HepG2 (cell line): ENCODE data around the gene PRKAG3. TPM values are rescaled to one million over a fixed set of nuclear protein-coding genes. Genes with fewer than 3 reads are reported as not detected.
A peak's percentile ranks its signal among the peaks of the same experiment; 100 is the strongest.

Experiments used
- HNRNPK ChIP-seq: fragments of 200-400 bp; formaldehyde crosslinking; IDR thresholded peaks from 2 replicates; pipeline ENCODE4 v1.6.1; 2018; ENCODE audit warnings: low read length, low read depth, moderate library complexity, mild to moderate bottlenecking; ENCODE audit not compliant: poor library complexity, severe bottlenecking
- SOX13 ChIP-seq, 3 experiments: fragments of 450-650 bp in 1 of 3; sonication (generic) in 1 of 3; formaldehyde crosslinking in 1 of 3; IDR thresholded peaks in 2 of 3; conservative IDR thresholded peaks in 1 of 3; 2 replicates each; pipeline versions ENCODE4 v1.5.0 to v1.6.1; 2016 to 2020; ENCODE audit warnings: antibody characterized with exemption in 1 of 3, mild to moderate bottlenecking in 1 of 3, missing compliant biosample characterization in 1 of 3, missing genetic modification reagents in 1 of 3, moderate library complexity in 1 of 3
- ZC3H13 ChIP-seq: sonication (generic); formaldehyde crosslinking; IDR thresholded peaks from 2 replicates; pipeline ENCODE4 v1.8.1; 2023; ENCODE audit warnings: mild to moderate bottlenecking, missing genetic modification reagents, moderate library complexity
- ZNF720 ChIP-seq: sonication (generic); formaldehyde crosslinking; IDR thresholded peaks from 2 replicates; pipeline ENCODE4 v1.4.0; 2020; ENCODE audit warnings: missing genetic modification reagents
- polyA plus RNA-seq, 8 experiments: library from polyadenylated mRNA; depleted of rRNA in 3 of 8; stranded (reverse) in 7 of 8; unstranded in 1 of 8; fragments of >200 nt; fragmentation: Illumina TruSeq in 4 of 8; extraction: Trizol in 4 of 8; gene quantifications; 2 replicates each; pipeline versions ENCODE4 v1.2.1 to v1.2.3, GENCODE V29; 2011 to 2016; ENCODE audit warnings: low read depth in 4 of 8, missing spikeins in 1 of 8, mixed read lengths in 1 of 8; ENCODE audit not compliant: insufficient read depth in 1 of 8
- total RNA-seq, 5 experiments: library from RNA; depleted of rRNA; stranded (reverse); fragments of >200 nt; fragmentation: Illumina TruSeq; extraction: Trizol; gene quantifications; 2 replicates each; pipeline ENCODE4 v1.2.3, GENCODE V29; 2016; ENCODE audit warnings: low read depth in 1 of 5
- TF ChIP-seq, protein P1 (sequence below): sonication (generic); formaldehyde crosslinking; IDR thresholded peaks from 2 replicates; pipeline ENCODE4 v1.8.0; 2022; ENCODE audit warnings: mild to moderate bottlenecking, missing genetic modification reagents
- TF ChIP-seq, protein P2 (sequence below): sonication (generic); formaldehyde crosslinking; IDR thresholded peaks from 2 replicates; pipeline ENCODE4 v1.5.1; 2020; ENCODE audit warnings: missing genetic modification reagents, mild to moderate bottlenecking, borderline replicate concordance
- TF ChIP-seq, protein P3 (sequence below): sonication (generic); formaldehyde crosslinking; IDR thresholded peaks from 2 replicates; pipeline ENCODE4 v1.5.1; 2020; ENCODE audit warnings: mild to moderate bottlenecking, missing genetic modification reagents, moderate library complexity
- TF ChIP-seq, protein P4 (sequence below): sonication (generic); formaldehyde crosslinking; IDR thresholded peaks from 2 replicates; pipeline ENCODE4 v1.8.0; 2022; ENCODE audit warnings: low read depth, missing genetic modification reagents
- TF ChIP-seq, protein P5 (sequence below): sonication (generic); formaldehyde crosslinking; IDR thresholded peaks from 2 replicates; pipeline ENCODE4 v1.4.0; 2020; ENCODE audit warnings: missing genetic modification reagents
- TF ChIP-seq, protein P6 (sequence below): IDR thresholded peaks from 2 replicates; pipeline ENCODE4 v1.6.1; 2016; ENCODE audit warnings: low read depth, control low read depth
- TF ChIP-seq, protein P7 (sequence below): sonication (generic); IDR thresholded peaks from 2 replicates; pipeline ENCODE4 v1.6.1; 2016; ENCODE audit warnings: low read depth, borderline replicate concordance

PRKAG3 gene
- total and polyA plus RNA-seq, 2 of the 13 experiments (the other 11 are each of a cell fraction or from before 2014, with no cell fraction given) = not detected

DNA sequence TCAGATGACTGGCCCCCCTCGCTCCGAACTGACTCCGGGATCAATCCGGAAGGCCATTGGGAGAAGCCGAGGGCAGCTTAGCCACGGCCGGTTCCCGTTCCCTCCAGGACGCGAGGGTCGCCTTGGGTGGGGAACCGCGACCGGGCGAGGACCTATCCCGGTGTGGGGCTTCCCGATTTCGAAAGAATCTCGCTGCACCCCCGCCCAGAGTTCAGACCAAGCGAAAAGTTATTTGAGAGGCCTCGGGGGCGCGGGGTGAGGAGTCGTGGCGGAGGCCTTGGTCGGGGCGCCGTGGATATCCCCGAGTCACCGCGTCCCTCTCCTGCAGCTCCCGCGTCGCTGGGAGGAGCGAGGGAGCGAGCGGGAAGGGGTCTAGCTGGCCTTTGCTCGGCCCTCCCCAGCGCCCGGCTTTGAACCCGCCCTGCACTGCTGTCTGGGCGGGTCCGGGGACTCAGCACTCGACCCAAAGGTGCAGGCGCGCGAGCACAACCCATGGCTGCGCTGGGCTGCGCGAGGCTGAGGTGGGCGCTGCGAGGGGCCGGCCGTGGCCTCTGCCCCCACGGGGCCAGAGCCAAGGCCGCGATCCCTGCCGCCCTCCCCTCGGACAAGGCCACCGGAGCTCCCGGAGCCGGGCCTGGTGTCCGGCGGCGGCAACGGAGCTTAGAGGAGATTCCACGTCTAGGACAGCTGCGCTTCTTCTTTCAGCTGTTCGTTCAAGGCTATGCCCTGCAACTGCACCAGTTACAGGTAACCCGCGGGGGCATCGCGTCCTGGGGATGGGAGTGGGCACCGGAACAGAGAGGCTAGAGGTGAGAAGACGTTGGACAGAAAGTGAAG is 49.7 kb downstream of the PRKAG3 start, which contains the start of gene CYP27A1 (continued):
- TF ChIP-seq SOX13 (IDR thresholded peaks at IDR 0.05) = no peak
- TF ChIP-seq SOX13 (CRISPR knock-in tag; conservative IDR thresholded peaks at IDR 0.05 in 1 of 2, IDR thresholded peaks at IDR 0.05 in 1 of 2) = peak; percentile 71 to 79; a peak in 2 of 4 replicates
- TF ChIP-seq, protein P1, sequence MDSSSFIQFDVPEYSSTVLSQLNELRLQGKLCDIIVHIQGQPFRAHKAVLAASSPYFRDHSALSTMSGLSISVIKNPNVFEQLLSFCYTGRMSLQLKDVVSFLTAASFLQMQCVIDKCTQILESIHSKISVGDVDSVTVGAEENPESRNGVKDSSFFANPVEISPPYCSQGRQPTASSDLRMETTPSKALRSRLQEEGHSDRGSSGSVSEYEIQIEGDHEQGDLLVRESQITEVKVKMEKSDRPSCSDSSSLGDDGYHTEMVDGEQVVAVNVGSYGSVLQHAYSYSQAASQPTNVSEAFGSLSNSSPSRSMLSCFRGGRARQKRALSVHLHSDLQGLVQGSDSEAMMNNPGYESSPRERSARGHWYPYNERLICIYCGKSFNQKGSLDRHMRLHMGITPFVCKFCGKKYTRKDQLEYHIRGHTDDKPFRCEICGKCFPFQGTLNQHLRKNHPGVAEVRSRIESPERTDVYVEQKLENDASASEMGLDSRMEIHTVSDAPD (CRISPR knock-in tag) = peak; percentile 49; the same call in 1 of the 2 replicates
- TF ChIP-seq ZNF720 = no peak
- TF ChIP-seq HNRNPK = peak; percentile 31
- TF ChIP-seq, protein P2, sequence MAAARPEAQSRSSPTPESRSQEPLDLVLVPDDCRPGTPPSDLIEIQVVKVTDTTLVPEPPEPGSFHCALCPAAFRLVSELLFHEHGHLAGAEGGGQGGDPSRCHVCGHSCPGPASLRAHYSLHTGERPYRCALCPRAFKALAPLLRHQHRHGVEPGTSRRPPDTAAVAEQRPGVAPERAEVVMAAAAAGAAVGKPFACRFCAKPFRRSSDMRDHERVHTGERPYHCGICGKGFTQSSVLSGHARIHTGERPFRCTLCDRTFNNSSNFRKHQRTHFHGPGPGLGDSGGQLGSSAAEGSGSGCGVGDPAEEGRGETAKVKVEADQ = no peak
- TF ChIP-seq, protein P3, sequence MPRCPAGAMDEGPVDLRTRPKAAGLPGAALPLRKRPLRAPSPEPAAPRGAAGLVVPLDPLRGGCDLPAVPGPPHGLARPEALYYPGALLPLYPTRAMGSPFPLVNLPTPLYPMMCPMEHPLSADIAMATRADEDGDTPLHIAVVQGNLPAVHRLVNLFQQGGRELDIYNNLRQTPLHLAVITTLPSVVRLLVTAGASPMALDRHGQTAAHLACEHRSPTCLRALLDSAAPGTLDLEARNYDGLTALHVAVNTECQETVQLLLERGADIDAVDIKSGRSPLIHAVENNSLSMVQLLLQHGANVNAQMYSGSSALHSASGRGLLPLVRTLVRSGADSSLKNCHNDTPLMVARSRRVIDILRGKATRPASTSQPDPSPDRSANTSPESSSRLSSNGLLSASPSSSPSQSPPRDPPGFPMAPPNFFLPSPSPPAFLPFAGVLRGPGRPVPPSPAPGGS (CRISPR knock-in tag) = peak; percentile 93
- TF ChIP-seq, protein P4, sequence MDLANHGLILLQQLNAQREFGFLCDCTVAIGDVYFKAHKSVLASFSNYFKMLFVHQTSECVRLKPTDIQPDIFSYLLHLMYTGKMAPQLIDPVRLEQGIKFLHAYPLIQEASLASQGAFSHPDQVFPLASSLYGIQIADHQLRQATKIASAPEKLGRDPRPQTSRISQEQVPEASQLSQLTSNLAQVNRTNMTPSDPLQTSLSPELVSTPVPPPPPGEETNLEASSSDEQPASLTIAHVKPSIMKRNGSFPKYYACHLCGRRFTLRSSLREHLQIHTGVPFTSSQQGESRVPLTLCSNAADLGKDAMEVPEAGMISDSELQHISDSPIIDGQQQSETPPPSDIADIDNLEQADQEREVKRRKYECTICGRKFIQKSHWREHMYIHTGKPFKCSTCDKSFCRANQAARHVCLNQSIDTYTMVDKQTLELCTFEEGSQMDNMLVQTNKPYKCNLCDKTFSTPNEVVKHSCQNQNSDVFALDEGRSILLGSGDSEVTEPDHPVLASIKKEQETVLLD (CRISPR knock-in tag) = peak; percentile 77
- TF ChIP-seq, protein P5, sequence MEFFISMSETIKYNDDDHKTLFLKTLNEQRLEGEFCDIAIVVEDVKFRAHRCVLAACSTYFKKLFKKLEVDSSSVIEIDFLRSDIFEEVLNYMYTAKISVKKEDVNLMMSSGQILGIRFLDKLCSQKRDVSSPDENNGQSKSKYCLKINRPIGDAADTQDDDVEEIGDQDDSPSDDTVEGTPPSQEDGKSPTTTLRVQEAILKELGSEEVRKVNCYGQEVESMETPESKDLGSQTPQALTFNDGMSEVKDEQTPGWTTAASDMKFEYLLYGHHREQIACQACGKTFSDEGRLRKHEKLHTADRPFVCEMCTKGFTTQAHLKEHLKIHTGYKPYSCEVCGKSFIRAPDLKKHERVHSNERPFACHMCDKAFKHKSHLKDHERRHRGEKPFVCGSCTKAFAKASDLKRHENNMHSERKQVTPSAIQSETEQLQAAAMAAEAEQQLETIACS (CRISPR knock-in tag) = peak; percentile 52; the same call in 1 of the 2 replicates
- TF ChIP-seq, protein P6, sequence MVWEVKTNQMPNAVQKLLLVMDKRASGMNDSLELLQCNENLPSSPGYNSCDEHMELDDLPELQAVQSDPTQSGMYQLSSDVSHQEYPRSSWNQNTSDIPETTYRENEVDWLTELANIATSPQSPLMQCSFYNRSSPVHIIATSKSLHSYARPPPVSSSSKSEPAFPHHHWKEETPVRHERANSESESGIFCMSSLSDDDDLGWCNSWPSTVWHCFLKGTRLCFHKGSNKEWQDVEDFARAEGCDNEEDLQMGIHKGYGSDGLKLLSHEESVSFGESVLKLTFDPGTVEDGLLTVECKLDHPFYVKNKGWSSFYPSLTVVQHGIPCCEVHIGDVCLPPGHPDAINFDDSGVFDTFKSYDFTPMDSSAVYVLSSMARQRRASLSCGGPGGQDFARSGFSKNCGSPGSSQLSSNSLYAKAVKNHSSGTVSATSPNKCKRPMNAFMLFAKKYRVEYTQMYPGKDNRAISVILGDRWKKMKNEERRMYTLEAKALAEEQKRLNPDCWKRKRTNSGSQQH (CRISPR knock-in tag) = peak; percentile 93
- TF ChIP-seq ZC3H13 = peak; percentile 92
- TF ChIP-seq, protein P7, sequence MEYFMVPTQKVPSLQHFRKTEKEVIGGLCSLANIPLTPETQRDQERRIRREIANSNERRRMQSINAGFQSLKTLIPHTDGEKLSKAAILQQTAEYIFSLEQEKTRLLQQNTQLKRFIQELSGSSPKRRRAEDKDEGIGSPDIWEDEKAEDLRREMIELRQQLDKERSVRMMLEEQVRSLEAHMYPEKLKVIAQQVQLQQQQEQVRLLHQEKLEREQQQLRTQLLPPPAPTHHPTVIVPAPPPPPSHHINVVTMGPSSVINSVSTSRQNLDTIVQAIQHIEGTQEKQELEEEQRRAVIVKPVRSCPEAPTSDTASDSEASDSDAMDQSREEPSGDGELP = peak; percentile 61; the same call in 1 of the 2 replicates
